ENCODE data around the gene PRR18.

PRR18 gene

DNA sequence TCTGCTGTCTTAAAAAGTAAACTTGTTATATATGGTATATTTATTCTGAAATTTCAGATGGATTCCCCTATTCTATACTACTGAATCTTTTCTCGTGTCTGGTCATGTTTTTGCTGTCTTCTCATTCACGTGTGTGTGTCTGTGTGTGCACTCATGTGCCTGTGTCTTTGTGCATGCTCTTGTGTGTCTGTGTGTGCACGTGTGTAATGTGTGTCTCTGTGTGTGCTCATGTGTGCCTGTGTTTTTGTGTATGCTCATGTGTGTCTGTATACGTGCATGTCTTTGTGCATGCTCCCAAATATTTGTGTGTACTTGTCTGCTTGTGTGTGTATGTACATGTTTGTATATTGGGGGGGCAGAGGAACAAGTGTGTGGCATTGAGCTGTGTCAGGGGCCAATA, 34.0 kb downstream of the PRR18 start:
- no peak for DNase-seq

DNA sequence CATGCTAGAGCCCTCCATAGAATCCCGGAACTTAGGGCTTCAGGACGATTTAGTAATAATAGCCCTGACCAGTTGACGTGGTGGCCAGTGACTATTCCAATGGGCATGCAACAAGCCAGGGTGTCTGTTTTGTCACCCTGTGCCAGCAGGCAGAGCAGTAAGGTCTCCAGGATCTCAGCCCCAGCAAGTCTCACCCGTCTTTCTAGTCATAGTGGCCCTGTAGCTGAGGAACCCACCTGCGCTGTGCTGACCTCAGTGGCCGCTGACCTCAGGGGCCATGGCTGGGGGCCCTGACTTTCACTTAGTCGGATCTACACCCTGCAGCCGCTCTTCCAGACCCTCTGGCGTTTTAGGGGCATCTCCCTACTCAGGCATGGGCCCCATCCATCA, 36.8 kb downstream of the PRR18 start:
- no peak for DNase-seq

DNA sequence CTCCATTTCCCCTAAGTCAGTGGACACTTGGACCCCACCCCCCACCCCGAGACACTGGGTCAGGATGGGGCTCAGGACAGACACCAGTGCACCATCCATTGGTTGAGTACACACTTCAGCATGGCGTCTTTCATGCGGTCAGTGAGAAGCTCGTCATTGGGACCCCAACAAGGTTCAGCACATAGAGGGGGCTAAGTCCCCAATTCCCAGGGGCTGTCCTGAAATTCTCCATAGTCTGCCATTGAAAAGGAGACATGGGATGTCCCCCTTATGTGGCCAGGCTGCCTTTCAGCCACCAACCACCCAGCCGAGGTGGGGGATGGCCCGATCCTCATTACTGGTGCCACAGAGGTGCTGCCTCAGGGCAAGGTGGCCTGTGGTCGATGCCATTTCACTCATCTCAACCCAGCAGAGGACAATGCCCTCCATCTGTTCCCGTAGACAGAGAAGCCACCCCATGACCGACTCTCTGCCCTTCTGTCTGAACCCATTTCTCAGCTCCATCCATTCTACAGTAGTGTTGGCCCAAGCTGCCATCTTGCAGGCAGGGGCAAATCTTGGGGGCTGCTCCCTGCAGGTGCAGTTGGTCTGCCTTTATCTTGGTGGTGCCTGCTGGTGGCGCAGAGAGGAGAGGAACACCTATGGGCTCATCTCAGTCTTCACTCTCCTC, 37.4 kb downstream of the PRR18 start:
- DNase-seq = no peak

DNA sequence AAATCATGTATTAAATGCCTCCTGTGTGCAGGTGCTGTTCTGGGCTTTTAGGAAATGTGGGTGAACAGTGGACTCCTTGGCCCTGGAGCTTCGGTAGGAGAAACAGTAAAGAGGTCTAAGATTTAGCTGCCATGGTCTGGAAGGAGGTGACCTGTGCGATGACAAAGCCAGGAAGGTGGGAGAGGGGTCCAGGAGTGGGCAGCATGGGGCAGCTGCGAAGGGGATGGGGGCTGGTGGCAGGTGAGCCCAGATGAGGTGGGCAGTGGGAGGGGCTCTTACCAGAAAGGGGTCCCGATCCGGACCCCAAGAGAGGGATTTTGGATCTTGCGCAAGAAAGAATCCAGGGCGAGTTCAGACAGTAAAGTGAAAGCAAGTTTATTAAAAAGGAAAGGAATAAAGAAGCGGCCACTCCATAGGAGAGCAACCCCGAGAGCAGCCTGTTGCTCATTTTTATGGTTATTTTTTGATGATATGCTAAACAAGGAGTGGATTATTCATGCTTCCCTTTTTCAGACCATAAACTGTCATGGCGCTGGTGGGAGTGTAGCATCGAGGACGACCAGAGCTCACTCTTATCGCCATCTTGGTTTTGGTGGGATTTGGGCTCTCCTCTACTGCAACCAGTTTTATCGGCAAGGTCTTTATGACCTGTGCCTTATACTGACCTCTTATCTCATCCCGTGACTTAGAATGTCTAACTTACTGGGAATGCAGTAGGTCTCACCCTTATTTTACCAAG, 38.7 kb downstream of the PRR18 start:
- DNase-seq = no peak

DNA sequence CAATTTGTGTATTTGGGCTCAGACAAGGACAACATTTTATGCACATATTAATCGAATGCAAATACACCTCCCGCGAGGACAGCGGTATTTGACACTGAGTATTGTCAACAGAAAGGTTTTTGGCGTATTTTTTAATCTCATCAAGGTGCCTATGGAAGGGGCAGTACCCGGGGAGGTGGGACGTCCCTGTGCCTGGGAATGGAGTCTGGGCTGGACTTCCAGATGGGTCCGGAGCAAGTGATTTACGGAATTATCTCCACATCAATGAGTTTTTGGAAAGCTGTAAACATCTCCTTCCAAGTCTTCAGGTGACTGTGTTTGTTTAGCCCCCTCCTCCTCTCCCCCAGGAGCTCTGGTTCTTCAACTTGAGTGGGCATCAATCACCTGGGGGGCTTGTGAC, 39.8 kb downstream of the PRR18 start:
- no peak for DNase-seq

DNA sequence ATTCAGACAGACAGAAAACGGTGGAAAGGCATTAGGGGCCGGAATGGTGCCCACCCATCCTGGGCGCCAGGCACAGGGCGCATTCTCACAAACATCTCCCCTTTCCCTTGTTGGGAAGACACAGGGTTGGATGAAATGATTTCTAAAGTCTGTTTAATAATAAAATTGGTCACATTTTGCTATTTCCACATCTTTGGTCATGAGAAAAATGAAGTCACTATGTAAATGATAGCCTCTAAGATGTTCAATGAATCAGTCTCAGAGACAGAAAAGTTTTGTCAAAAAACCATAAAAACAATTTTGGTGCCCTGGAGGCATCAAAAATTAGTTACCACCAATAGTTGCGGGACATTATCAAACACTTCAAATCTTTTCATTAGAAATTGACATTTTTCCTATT, 40.7 kb downstream of the PRR18 start:
- no peak for DNase-seq

DNA sequence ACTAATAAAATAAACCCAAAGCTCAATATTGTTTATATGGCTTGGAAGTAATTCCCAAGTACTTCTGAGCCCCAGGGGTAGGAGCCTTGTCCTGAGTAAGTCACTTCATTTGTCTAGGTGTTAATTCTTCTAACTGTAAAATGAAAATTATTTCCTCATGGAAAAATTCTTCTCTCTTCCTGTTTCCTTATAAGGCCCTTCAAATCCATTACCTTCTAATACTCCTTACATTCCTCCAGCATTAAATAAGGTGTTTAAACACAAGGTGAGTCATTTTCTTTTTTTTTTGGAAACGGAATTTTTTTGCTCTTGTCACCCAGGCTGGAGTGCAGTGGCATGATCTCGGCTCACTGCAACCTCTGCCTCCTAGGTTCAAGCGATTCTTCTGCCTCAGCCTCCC, 41.9 kb downstream of the PRR18 start:
- DNase-seq = no peak

DNA sequence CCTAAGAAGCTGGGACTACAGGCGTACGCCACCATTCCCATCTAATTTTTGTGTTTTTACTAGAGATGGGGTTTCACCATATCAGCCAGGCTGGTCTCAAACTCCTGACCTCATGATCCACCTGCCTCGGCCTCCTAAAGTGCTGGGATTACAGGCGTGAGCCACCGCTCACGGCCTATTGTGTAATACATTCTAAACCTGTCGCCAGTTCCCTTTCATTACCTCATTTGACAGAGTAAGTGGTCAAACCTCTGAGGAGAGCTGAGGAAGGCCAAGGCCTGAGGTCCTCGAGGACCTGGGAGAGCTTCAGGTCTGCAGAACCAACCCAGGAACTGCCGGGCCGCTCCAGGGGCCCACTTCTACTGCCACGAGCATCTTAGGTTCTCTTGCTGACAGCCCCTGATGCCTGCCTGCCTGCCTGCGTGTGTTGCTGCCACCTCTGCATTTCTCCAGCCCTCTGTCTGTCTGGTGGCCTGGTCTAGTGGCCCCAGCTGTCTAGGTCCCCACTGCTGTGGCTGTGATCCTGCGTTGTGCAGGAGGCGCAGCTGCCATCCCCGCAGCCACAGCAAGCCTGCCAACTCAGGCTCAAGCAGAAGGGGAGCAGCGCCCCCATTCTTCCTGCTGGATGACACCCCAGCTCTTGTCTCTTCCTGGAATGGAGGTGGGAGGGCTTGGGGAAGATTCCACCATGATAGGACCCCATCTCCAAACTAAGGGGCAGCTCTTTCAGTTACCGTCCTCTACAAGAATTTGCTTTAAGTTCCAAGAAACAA, 45.3 kb downstream of the PRR18 start:
- DNase-seq = no peak

DNA sequence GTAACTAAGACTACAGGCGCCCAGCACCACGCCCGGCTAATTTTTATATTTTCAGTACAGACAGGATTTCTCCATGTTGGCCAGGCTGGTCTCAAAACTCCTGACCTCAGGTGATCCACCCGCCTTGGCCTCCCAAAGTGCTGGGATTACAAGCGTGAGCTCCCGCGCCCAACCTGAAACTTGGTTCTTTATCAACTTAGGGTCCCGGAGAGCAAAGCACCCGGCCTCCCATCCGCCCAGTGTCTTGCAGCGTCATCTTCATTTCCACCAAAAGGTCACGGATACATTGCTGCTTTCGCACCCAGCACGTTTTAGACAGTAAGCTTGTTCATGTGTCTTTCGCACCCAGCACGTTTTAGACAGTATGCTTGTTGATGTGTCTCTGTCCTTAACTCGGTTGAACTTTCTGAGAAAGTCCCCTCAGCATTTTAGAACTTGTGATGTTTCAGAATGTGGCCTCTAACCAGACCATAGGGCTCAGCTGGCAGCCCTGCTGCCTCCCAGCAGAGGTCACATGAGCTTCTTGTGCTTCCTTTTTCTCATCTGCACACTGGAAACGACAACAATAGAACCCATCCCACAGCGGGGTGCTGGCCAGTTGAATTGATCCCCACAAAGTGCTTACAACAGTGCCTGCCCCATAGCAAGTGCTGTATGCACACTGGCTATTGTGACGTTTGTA, 48.8 kb downstream of the PRR18 start:
- no peak for DNase-seq

DNA sequence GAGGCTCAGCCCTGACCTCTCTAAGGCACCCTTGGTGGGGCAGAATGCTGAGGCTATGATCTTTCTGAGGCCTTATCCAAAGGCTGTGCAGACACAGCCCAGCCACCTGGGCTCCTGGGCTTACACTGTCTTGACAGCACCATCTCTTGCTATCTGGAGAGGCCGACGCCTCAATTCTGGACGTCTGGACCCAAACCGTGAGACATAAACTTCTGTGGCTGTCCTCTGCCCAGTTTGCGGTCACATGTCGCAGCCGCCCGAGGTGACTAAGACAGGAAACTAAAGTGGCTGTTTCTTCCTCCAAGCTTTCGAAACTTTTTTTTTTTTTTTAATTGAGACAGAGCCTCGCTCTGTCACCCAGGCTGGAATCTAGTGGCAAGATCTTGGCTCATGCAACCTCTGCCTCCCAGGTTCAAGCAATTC, 49.3 kb downstream of the PRR18 start:
- no peak for DNase-seq

DNA sequence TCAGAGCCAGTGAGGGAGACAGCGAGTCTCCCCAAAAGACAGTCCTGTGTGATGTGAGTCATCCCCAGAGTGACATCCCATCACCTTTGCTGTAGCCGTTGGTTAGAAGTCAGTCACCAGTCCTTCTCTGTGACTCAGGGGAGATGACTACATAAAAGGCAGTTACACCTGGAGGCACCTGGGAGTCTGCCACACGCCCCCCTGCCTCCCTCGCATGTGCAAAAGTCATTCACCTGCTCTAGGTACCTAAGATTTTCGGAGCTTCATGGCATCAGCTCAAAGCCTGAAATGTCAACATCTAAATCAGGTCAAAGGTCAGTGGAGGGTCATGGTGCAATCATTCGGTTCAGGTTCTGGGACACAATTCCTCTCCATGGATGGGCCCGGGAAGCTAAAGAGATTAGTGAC, 50.3 kb downstream of the PRR18 start:
- no peak for DNase-seq

Measured in cortex of kidney (tissue), 1 donor.